A549 (cell line): ENCODE measurements around the gene CAV1. TPM values are rescaled to one million over a fixed set of nuclear protein-coding genes. Genes with fewer than 3 reads are reported as not detected.
A peak's percentile ranks its signal among the peaks of the same experiment; 100 is the strongest.

Source experiments
- ATAC-seq, 2 experiments: fragments of 200-7000 bp in 1 of 2; fragments of >200 bp in 1 of 2; cut with Nextera tagmentation in 1 of 2; cut with Tn5 transposase in 1 of 2; 3 replicates each; pipeline versions ENCODE4 v1.8.0 to v1.9.1; 2018 to 2020; ENCODE audit warnings: mild to moderate bottlenecking in 1 of 2, moderate library complexity in 1 of 2
- CTCF ChIA-PET: fragments of 300-600 bp; sonication (Branson Sonifier 250); formaldehyde crosslinking; extraction: SDS; loops from one replicate; lab custom pipeline; 2021; ENCODE audit warnings: antibody characterized with exemption, inconsistent platforms; lab: Yijun Ruan, JAX
- POLR2A ChIA-PET: fragments of 350-600 bp; formaldehyde crosslinking; extraction: SDS; loops from one replicate; lab custom pipeline; 2021; ENCODE audit warnings: antibody characterized with exemption, inconsistent platforms; lab: Yijun Ruan, JAX
- DNase-seq, 2 experiments: peaks; one replicate each; pipeline versions ENCODE4 v3.0.0 to v3.0.0-alpha.2; 2011 to 2016; ENCODE audit warnings: low read depth in 1 of 2, low spot score in 1 of 2
- FAIRE-seq: peaks from 2 replicates; lab custom pipeline; 2011; peaks lifted over from hg19 to GRCh38; lab: Jason Lieb, UNC
- H3K27ac ChIP-seq, 2 experiments: fragments of >200 bp; sonication (Bioruptor Twin); formaldehyde crosslinking; 3 replicates each; pipeline ENCODE4 v1.5.1; 2016 to 2017
- H3K4me1 ChIP-seq: fragments of >200 bp; sonication (Bioruptor Twin); formaldehyde crosslinking; 3 replicates; pipeline ENCODE4 v1.6.1; 2016
- H3K4me2 ChIP-seq: fragments of >200 bp; sonication (Bioruptor Twin); formaldehyde crosslinking; 3 replicates; pipeline ENCODE4 v1.6.1; 2016
- H3K4me3 ChIP-seq: fragments of >200 bp; sonication (Bioruptor Twin); formaldehyde crosslinking; 3 replicates; pipeline ENCODE4 v1.5.1; 2016
- H3K9me3 ChIP-seq: fragments of >200 bp; sonication (Bioruptor Twin); formaldehyde crosslinking; 3 replicates; pipeline ENCODE4 v1.6.1; 2016
- CEBPB ChIP-seq, 2 experiments: fragments of >200 bp in 1 of 2; sonication (Bioruptor Twin) in 1 of 2; formaldehyde crosslinking in 1 of 2; IDR thresholded peaks; 2 replicates each; pipeline ENCODE4 v1.6.1; 2012 to 2016
- CHD4 ChIP-seq: fragments of 200-600 bp; sonication (generic); IDR thresholded peaks from 2 replicates; pipeline ENCODE4 v1.6.1; 2016; ENCODE audit warnings: antibody characterized with exemption, mild to moderate bottlenecking, borderline replicate concordance
- ELK1 ChIP-seq: fragments of 150-350 bp; IDR thresholded peaks from 2 replicates; pipeline ENCODE4 v1.6.1; 2014; ENCODE audit warnings: low read depth, mild to moderate bottlenecking, low read length
- EP300 ChIP-seq, 2 experiments: fragments of >200 bp; sonication (Bioruptor Twin); formaldehyde crosslinking; IDR thresholded peaks; 2 replicates in 1 of 2; 3 replicates in 1 of 2; pipeline ENCODE4 v1.6.1; 2016 to 2017
- ESRRA ChIP-seq: fragments of 150-350 bp; IDR thresholded peaks from 2 replicates; pipeline ENCODE4 v1.6.1; 2014; ENCODE audit warnings: mild to moderate bottlenecking, low read length, borderline replicate concordance
- FOSL2 ChIP-seq, 2 experiments: fragments of 450-650 bp in 1 of 2; fragments of >200 bp in 1 of 2; sonication (Bioruptor Twin) in 1 of 2; formaldehyde crosslinking; IDR thresholded peaks; 2 replicates each; pipeline versions ENCODE4 v1.5.0 to v1.6.1; 2016 to 2020; ENCODE audit warnings: mild to moderate bottlenecking in 1 of 2, moderate library complexity in 1 of 2
- GATA3 ChIP-seq: IDR thresholded peaks from 2 replicates; pipeline ENCODE4 v1.6.1; 2012; ENCODE audit warnings: borderline replicate concordance
- HDAC2 ChIP-seq: fragments of 200-600 bp; sonication (generic); IDR thresholded peaks from 2 replicates; pipeline ENCODE4 v1.6.1; 2016
- HES2 ChIP-seq: fragments of >200 bp; sonication (Bioruptor Twin); formaldehyde crosslinking; IDR thresholded peaks from 2 replicates; pipeline ENCODE4 v1.6.1; 2016
- HOXA7 ChIP-seq: fragments of 250-450 bp; sonication (Bioruptor Pico); IDR thresholded peaks from 2 replicates; pipeline ENCODE4 v1.5.0; 2020; ENCODE audit warnings: mild to moderate bottlenecking, moderate library complexity
- JUN ChIP-seq, 2 experiments: fragments of >200 bp; sonication (Bioruptor Twin); formaldehyde crosslinking; IDR thresholded peaks; 2 replicates in 1 of 2; 3 replicates in 1 of 2; pipeline ENCODE4 v1.6.1; 2016 to 2017
- JUNB ChIP-seq: fragments of >200 bp; sonication (Bioruptor Twin); formaldehyde crosslinking; IDR thresholded peaks from 2 replicates; pipeline ENCODE4 v1.6.1; 2016
- KDM1A ChIP-seq: fragments of 200-600 bp; sonication (generic); IDR thresholded peaks from 2 replicates; pipeline ENCODE4 v1.6.1; 2016; ENCODE audit warnings: low read depth, mild to moderate bottlenecking
- KDM5A ChIP-seq: fragments of 200-600 bp; sonication (generic); IDR thresholded peaks from 2 replicates; pipeline ENCODE4 v1.6.1; 2016; ENCODE audit warnings: antibody characterized with exemption, mild to moderate bottlenecking
- MAX ChIP-seq: IDR thresholded peaks from 2 replicates; pipeline ENCODE4 v1.6.1; 2012
- NFE2L2 ChIP-seq: fragments of 150-350 bp; conservative IDR thresholded peaks from 2 replicates; pipeline ENCODE4 v1.6.1; 2014; ENCODE audit warnings: low read length
- PHF8 ChIP-seq: fragments of 200-600 bp; sonication (generic); IDR thresholded peaks from 2 replicates; pipeline ENCODE4 v1.6.1; 2016; ENCODE audit warnings: low read depth, mild to moderate bottlenecking, antibody characterized with exemption, moderate library complexity, borderline replicate concordance
- POLR2AphosphoS2 ChIP-seq: conservative IDR thresholded peaks from 2 replicates; pipeline ENCODE4 v1.6.1; 2012; ENCODE audit warnings: low read length, improper control_type of control experiment, inconsistent platforms
- RAD21 ChIP-seq, 2 experiments: fragments of >200 bp in 1 of 2; sonication (Bioruptor Twin) in 1 of 2; formaldehyde crosslinking in 1 of 2; IDR thresholded peaks in 1 of 2; conservative IDR thresholded peaks in 1 of 2; 2 replicates in 1 of 2; 3 replicates in 1 of 2; pipeline ENCODE4 v1.6.1; 2012 to 2018; ENCODE audit warnings: inconsistent platforms in 1 of 2
- SREBF2 ChIP-seq: fragments of 450-650 bp; IDR thresholded peaks from 2 replicates; pipeline ENCODE4 v1.6.1; 2014; ENCODE audit warnings: mild to moderate bottlenecking, moderate library complexity
- ZNF302 ChIP-seq: fragments of 250-450 bp; sonication (Bioruptor Pico); IDR thresholded peaks from 2 replicates; pipeline ENCODE4 v1.9.0; 2021; ENCODE audit warnings: inconsistent platforms, mild to moderate bottlenecking, moderate library complexity
- WGBS: methylation state at CpG from one replicate; pipeline ENCODE4 v1.1.6; 2017; ENCODE audit errors: missing lambda C conversion rate; 5-methylcytosine and 5-hydroxymethylcytosine counted together
- polyA plus RNA-seq, 4 experiments: library from polyadenylated mRNA; depleted of rRNA in 3 of 4; stranded (reverse); fragments of >200 nt; fragmentation: RNase III in 1 of 4; extraction: RNeasy Plus Mini Kit Qiagen cat#74134 plus additional on column Dnase treatment in 1 of 4; gene quantifications; 2 replicates in 3 of 4; 3 replicates in 1 of 4; pipeline ENCODE4 v1.2.3, GENCODE V29; 2011 to 2017
- small RNA-seq, 6 experiments: library from RNA; depleted of rRNA; stranded (forward); fragments of <200 nt; gene quantifications; one replicate each; pipeline ENCODE3, GENCODE V24; 2012

CAV1 gene
- polyA plus RNA-seq, 2 of the 4 experiments (the other 2 are of a cell fraction) = 365 to 493 TPM

GRCh38 chr7:116607299-116607698 is 82.5 kb downstream of the CAV1 start:
- ChIA-PET POLR2A (no interaction called here), CTCF (interaction anchor here (0.6 to 0.8 kb wide), 2 partner anchors 64 to 179 kb away, joined by 3 read pairs; no protein-coding TSS in a partner anchor)
- WGBS = 80% methylated on average over 2 of the region's 2 CpGs
- H3K9me3 ChIP-seq = no peaks in the 10 kb centered on the region
- H3K27ac ChIP-seq = no peak overlapping the region
- no peaks in the 10 kb centered on the region for H3K4me1 ChIP-seq
- ATAC-seq (no peak), FAIRE-seq (no peak), DNase-seq (no peak)
- H3K4me2 ChIP-seq = no peak overlapping the region
- H3K4me3 ChIP-seq = no peak overlapping the region
- no peak for TF ChIP-seq JUN (IDR thresholded peaks at IDR 0.05)
- TF ChIP-seq ESRRA = no peak
- no peak for TF ChIP-seq KDM5A
- TF ChIP-seq ELK1 = no peak
- no peak for TF ChIP-seq HES2
- no peak for TF ChIP-seq FOSL2 (IDR thresholded peaks at IDR 0.05)
- no peak for TF ChIP-seq FOSL2 (CRISPR knock-in tag; IDR thresholded peaks at IDR 0.05)
- TF ChIP-seq ZNF302 (CRISPR knock-in tag) = no peak
- no peak for TF ChIP-seq MAX
- TF ChIP-seq PHF8 = no peak
- no peak for TF ChIP-seq JUNB
- no peak for TF ChIP-seq HOXA7 (CRISPR knock-in tag)
- TF ChIP-seq EP300 (IDR thresholded peaks at IDR 0.05) = no peak
- TF ChIP-seq NFE2L2 = no peak
- TF ChIP-seq GATA3 = no peak
- TF ChIP-seq, all 56 proteins: peak for 0

GRCh38 chr7:116610210-116610609 is 85.4 kb downstream of the CAV1 start:
- POLR2A ChIA-PET = no interaction called here
- no peak for DNase-seq
- TF ChIP-seq SREBF2 = no peak
- TF ChIP-seq RAD21 (conservative IDR thresholded peaks at IDR 0.05 in 1 of 2, IDR thresholded peaks at IDR 0.05 in 1 of 2) = no peak
- TF ChIP-seq CEBPB (IDR thresholded peaks at IDR 0.05) = no peak
- no peak for TF ChIP-seq MAX
- no peak for ATAC-seq
- Histone ChIP-seq H3K9me3 (no peaks in the 10 kb centered on the region), H3K4me2 (no peak overlapping the region), H3K4me3 (no peak overlapping the region), H3K27ac (no peak overlapping the region), H3K4me1 (peaks cover 22% of the 10 kb centered on the region)
- CTCF ChIA-PET = no interaction called here
- peak; percentile 28 for FAIRE-seq
- 78% methylated on average over 2 of the region's 2 CpGs for WGBS

GRCh38 chr7:116610721-116611120 is 85.9 kb downstream of the CAV1 start:
- POLR2A ChIA-PET = no interaction called here

More at GRCh38 chr7:116610721-116611120, 85.9 kb downstream of the CAV1 start:
- 74% methylated on average over 2 of the region's 2 CpGs for WGBS
- no peak overlapping the region for H3K4me2 ChIP-seq
- CTCF ChIA-PET = interaction anchor here (1.0 kb wide), 1 partner anchor 202 kb away, joined by 3 read pairs; no protein-coding TSS in a partner anchor
- no peak overlapping the region for H3K27ac ChIP-seq
- H3K4me3 ChIP-seq = no peak overlapping the region
- no peak for FAIRE-seq
- H3K4me1 ChIP-seq = peaks cover 27% of the 10 kb centered on the region
- H3K9me3 ChIP-seq = no peaks in the 10 kb centered on the region
- TF ChIP-seq POLR2AphosphoS2 (no peak), KDM1A (0 out of 2 replicates have a peak, but pooled peaks have one; percentile 43), HDAC2 (peak; percentile 62; the same call in 1 of the 2 replicates), CHD4 (peak; percentile 76; the same call in 1 of the 2 replicates)
- no peak for DNase-seq
- ATAC-seq = no peak

Small RNA genes lying within 50 kb of the gene (small RNA-seq; reads per million reads assigned to genes)
- gene AC006159.2 = 0 to 0.04 (median 0) reads per million in 6 experiments

Other genes with a start within 250 kb of the CAV1 start
- gene CAV2, start 25.3 kb upstream of the CAV1 start, polyA plus RNA-seq (2011; rRNA removed) = 257 and 296 TPM in 2 replicates
- gene CAV2, start 25.3 kb upstream of the CAV1 start, polyA plus RNA-seq (2017; fragmentation: RNase III; extraction: RNeasy Plus Mini Kit Qiagen cat#74134 plus additional on column Dnase treatment) = 142 to 159 TPM (median 156 TPM) in 3 replicates
- 161 and 165 TPM in 2 replicates for gene MET, start 147.2 kb downstream of the CAV1 start, polyA plus RNA-seq (2011; rRNA removed)
- gene MET, start 147.2 kb downstream of the CAV1 start, polyA plus RNA-seq (2017; fragmentation: RNase III; extraction: RNeasy Plus Mini Kit Qiagen cat#74134 plus additional on column Dnase treatment) = 65.1 to 77.9 TPM (median 72.3 TPM) in 3 replicates